Measurements from ENCODE around the gene ITGB2. TPM values are rescaled to one million over a fixed set of nuclear protein-coding genes. Genes with fewer than 3 reads are reported as not detected.

ITGB2 gene
- total RNA-seq, 1 donor from 2014 or later, result 18.6 TPM

GRCh38 chr21:44875316-44875700 is 45.4 kb downstream of the ITGB2 start:
- no peaks in the 10 kb centered on the region for H3K27me3 ChIP-seq (ENCODE audit: low read depth)
- H3K9me3 ChIP-seq (replicated peaks), result no peaks in the 10 kb centered on the region
- no peak for DNase-seq
- no peak for TF ChIP-seq CTCF (IDR thresholded peaks at IDR 0.05; ENCODE audit: borderline replicate concordance)
- H3K27ac ChIP-seq (replicated peaks), result peak overlapping the region; percentile 99
- H3K4me1 ChIP-seq, result peaks cover 54% of the 10 kb centered on the region
- peak overlapping the region; percentile 85 for H3K4me3 ChIP-seq
- H3K36me3 ChIP-seq, result no peaks in the 10 kb centered on the region
- intact Hi-C loops (cut with micrococcal nuclease), result no loop called here

- intact Hi-C loops (cut with micrococcal nuclease), result no loop called here
- Histone ChIP-seq H3K9me3 (replicated peaks) (no peaks in the 10 kb centered on the region), H3K4me3 (peak overlapping the region; percentile 85), H3K27ac (replicated peaks) (peak overlapping the region; percentile 99), H3K36me3 (no peaks in the 10 kb centered on the region), H3K4me1 (peaks cover 60% of the 10 kb centered on the region), H3K27me3 (ENCODE audit: low read depth) (no peaks in the 10 kb centered on the region)
- DNase-seq, result peak; percentile 82
- no peak for TF ChIP-seq CTCF (IDR thresholded peaks at IDR 0.05; ENCODE audit: borderline replicate concordance)
Observed at GRCh38 chr21:44874497-44875315, 46.0 kb downstream of the ITGB2 start.

- DNase-seq, result no peak
- Histone ChIP-seq H3K9me3 (replicated peaks) (no peaks in the 10 kb centered on the region), H3K27ac (replicated peaks) (peak overlapping the region; percentile 99), H3K4me3 (peak overlapping the region; percentile 85), H3K36me3 (no peaks in the 10 kb centered on the region), H3K4me1 (peaks cover 65% of the 10 kb centered on the region), H3K27me3 (ENCODE audit: low read depth) (no peaks in the 10 kb centered on the region)
- intact Hi-C loops (cut with micrococcal nuclease), result no loop called here
- no peak for TF ChIP-seq CTCF (IDR thresholded peaks at IDR 0.05; ENCODE audit: borderline replicate concordance)
Observed at GRCh38 chr21:44874240-44874496, 46.5 kb downstream of the ITGB2 start.

GRCh38 chr21:44873356-44874239 is 47.1 kb downstream of the ITGB2 start, which contains the start of gene PTTG1IP:
Gene PTTG1IP (minus strand): TSS chr21:44873690. CDS start chr21:44873616, 74 bp downstream.
- Histone ChIP-seq H3K9me3 (replicated peaks) (no peaks in the 10 kb centered on the region), H3K4me1 (peaks cover 71% of the 10 kb centered on the region), H3K27ac (replicated peaks) (peak within 1 kb of the TSS; percentile 99), H3K36me3 (no peaks in the 10 kb centered on the region), H3K27me3 (ENCODE audit: low read depth) (no peaks in the 10 kb centered on the region), H3K4me3 (peak within 1 kb of the TSS; percentile 85)
- no peak for TF ChIP-seq CTCF (IDR thresholded peaks at IDR 0.05; ENCODE audit: borderline replicate concordance)
- intact Hi-C loops (cut with micrococcal nuclease), result no loop called here
- peak; percentile 99 for DNase-seq

- peak overlapping the region; percentile 99 for H3K27ac ChIP-seq (replicated peaks)
- no peaks in the 10 kb centered on the region for H3K36me3 ChIP-seq
- TF ChIP-seq CTCF (IDR thresholded peaks at IDR 0.05; ENCODE audit: borderline replicate concordance), result no peak
- intact Hi-C loops (cut with micrococcal nuclease), result no loop called here
- H3K27me3 ChIP-seq (ENCODE audit: low read depth), result no peaks in the 10 kb centered on the region
- H3K4me3 ChIP-seq, result peak overlapping the region; percentile 85
- no peaks in the 10 kb centered on the region for H3K9me3 ChIP-seq (replicated peaks)
- peaks cover 79% of the 10 kb centered on the region for H3K4me1 ChIP-seq
- DNase-seq, result peak; percentile 46
Observed at GRCh38 chr21:44872649-44873355, 47.9 kb downstream of the ITGB2 start.

Data from left ventricle myocardium inferior (tissue), 1 donor.